Loucy (cell line): ENCODE measurements around the gene RABGGTA.
A peak's percentile ranks its signal among the peaks of the same experiment; 100 is the strongest.
"Not testable (repeated sequence)": the region's sequence is repeated elsewhere in the genome, so short reads cannot be mapped to it uniquely, and the experiment has no call there.

Experiments used
- H2AFZ ChIP-seq: fragments of 200-600 bp; sonication (generic); 2 replicates; pipeline ENCODE4 v1.6.0; 2016; ENCODE audit warnings: antibody characterized with exemption, mild to moderate bottlenecking, low read length, moderate library complexity
- H3F3A ChIP-seq: fragments of 200-600 bp; 2 replicates; pipeline ENCODE4 v1.6.0; 2016; ENCODE audit warnings: antibody characterized with exemption, low read depth, mild to moderate bottlenecking
- H3K27me3 ChIP-seq: fragments of 200-600 bp; sonication (generic); 2 replicates; pipeline ENCODE4 v1.6.1; 2014; ENCODE audit warnings: low read length, mild to moderate bottlenecking; ENCODE audit not compliant: insufficient read depth, poor library complexity, severe bottlenecking
- H3K36me3 ChIP-seq: fragments of 200-600 bp; sonication (generic); 2 replicates; pipeline ENCODE4 v1.6.1; 2016; ENCODE audit warnings: low read length; ENCODE audit not compliant: insufficient read depth
- H3K4me1 ChIP-seq: fragments of 200-600 bp; sonication (generic); 2 replicates; pipeline ENCODE4 v1.5.1; 2014; ENCODE audit warnings: low read length, mild to moderate bottlenecking; ENCODE audit not compliant: insufficient read depth, poor library complexity, severe bottlenecking
- H3K4me2 ChIP-seq: fragments of 200-600 bp; sonication (generic); 2 replicates; pipeline ENCODE4 v1.6.0; 2014; ENCODE audit warnings: antibody characterized with exemption, low read length, low read depth, mild to moderate bottlenecking; ENCODE audit not compliant: poor library complexity, severe bottlenecking
- H3K4me3 ChIP-seq: fragments of 200-600 bp; sonication (generic); 2 replicates; pipeline ENCODE4 v1.5.1; 2014; ENCODE audit warnings: low read length, mild to moderate bottlenecking, mixed read lengths; ENCODE audit not compliant: poor library complexity, severe bottlenecking
- H3K79me2 ChIP-seq: fragments of 200-600 bp; sonication (generic); 2 replicates; pipeline ENCODE4 v1.6.1; 2014; ENCODE audit warnings: low read length; ENCODE audit not compliant: insufficient read depth
- H3K9ac ChIP-seq: fragments of 200-600 bp; sonication (generic); 2 replicates; pipeline ENCODE4 v1.6.0; 2014; ENCODE audit warnings: mild to moderate bottlenecking, low read depth, low read length, moderate library complexity; ENCODE audit not compliant: poor library complexity, severe bottlenecking
- H3K9me2 ChIP-seq: fragments of 200-600 bp; sonication (generic); replicated peaks from 2 replicates; pipeline ENCODE4 v1.6.1; 2016; ENCODE audit warnings: low read depth, low read length, mixed read lengths
- H3K9me3 ChIP-seq: fragments of 200-600 bp; sonication (generic); 2 replicates; pipeline ENCODE4 v1.6.1; 2014; ENCODE audit warnings: mild to moderate bottlenecking, antibody characterized with exemption, low read length, low read depth; ENCODE audit not compliant: insufficient read depth
- H4K20me1 ChIP-seq: fragments of 200-600 bp; sonication (generic); 2 replicates; pipeline ENCODE4 v1.6.0; 2014; ENCODE audit warnings: antibody characterized with exemption, low read length, mild to moderate bottlenecking; ENCODE audit not compliant: insufficient read depth, poor library complexity, severe bottlenecking
- EZH2phosphoT487 ChIP-seq: fragments of 200-600 bp; IDR thresholded peaks from 2 replicates; pipeline ENCODE4 v1.6.1; 2018; ENCODE audit warnings: antibody characterized with exemption, mild to moderate bottlenecking, moderate library complexity, borderline replicate concordance
- TF ChIP-seq, protein P1 (sequence below): fragments of 200-600 bp; sonication (generic); conservative IDR thresholded peaks from 2 replicates; pipeline ENCODE4 v1.5.1; 2014; ENCODE audit warnings: mild to moderate bottlenecking, antibody characterized with exemption, low read length

RABGGTA gene

DNA sequence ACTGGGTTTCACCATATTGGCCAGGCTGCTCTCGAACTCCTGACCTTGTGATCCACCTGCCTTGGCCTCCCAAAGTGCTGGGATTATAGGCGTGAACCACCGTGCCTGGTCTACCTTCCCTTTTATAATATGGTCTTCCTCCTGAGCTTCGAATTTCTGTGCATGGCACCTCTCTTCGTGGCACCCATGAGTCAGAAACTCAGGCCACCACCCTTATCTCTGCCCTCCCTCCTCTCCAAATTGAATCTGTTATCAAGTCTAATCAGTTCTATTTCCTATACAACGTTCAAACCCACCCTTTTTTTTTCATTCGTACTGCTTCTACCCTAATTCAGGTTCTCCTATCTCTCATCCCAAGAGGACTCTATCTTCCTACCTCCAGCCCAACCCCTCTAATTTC is 24.0 kb downstream of the RABGGTA start:
- no peak overlapping the region for H3K4me2 ChIP-seq
- H3K36me3 ChIP-seq = no peaks in the 10 kb centered on the region
- no peaks in the 10 kb centered on the region for H3K27me3 ChIP-seq
- no peak overlapping the region for H3K9ac ChIP-seq
- H3K79me2 ChIP-seq = no peaks in the 10 kb centered on the region
- TF ChIP-seq EZH2phosphoT487 = no peak
- TF ChIP-seq, protein P1, sequence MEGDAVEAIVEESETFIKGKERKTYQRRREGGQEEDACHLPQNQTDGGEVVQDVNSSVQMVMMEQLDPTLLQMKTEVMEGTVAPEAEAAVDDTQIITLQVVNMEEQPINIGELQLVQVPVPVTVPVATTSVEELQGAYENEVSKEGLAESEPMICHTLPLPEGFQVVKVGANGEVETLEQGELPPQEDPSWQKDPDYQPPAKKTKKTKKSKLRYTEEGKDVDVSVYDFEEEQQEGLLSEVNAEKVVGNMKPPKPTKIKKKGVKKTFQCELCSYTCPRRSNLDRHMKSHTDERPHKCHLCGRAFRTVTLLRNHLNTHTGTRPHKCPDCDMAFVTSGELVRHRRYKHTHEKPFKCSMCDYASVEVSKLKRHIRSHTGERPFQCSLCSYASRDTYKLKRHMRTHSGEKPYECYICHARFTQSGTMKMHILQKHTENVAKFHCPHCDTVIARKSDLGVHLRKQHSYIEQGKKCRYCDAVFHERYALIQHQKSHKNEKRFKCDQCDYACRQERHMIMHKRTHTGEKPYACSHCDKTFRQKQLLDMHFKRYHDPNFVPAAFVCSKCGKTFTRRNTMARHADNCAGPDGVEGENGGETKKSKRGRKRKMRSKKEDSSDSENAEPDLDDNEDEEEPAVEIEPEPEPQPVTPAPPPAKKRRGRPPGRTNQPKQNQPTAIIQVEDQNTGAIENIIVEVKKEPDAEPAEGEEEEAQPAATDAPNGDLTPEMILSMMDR = no peak
- no peak overlapping the region for H3K4me3 ChIP-seq
- 0 out of 2 replicates have a peak, but pooled peaks cover 3% of the 10 kb centered on the region for H3F3A ChIP-seq
- peaks cover 11% of the 10 kb centered on the region for H3K4me1 ChIP-seq
- no peaks in the 10 kb centered on the region for H3K9me2 ChIP-seq
- H2AFZ ChIP-seq = no peak overlapping the region
- H4K20me1 ChIP-seq = no peaks in the 10 kb centered on the region
- H3K9me3 ChIP-seq = no peaks in the 10 kb centered on the region

DNA sequence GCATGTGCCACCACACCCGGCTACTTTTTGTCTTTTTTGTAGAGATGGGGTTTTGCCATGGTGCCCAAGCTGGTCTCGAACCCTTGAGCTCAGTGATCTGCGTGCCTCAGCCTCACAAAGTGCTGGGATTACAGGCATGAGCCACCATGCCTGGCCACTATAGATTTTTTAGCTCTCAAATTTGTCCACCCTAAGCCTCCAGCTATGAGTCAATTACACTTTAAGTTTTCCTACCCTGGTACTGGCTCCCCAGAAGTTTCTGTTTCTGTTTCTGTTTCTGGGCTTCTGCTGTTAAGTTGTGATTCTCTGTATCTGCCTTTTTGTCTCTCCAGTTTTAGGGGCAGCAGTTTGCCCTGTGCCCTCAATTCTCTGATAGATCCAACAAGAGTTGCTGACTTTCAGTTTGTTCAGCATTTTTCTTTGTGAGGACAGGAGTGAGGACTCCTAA is 24.6 kb downstream of the RABGGTA start:
- H3K9ac ChIP-seq = no peak overlapping the region
- peaks cover 3% of the 10 kb centered on the region for H3K79me2 ChIP-seq
- no peaks in the 10 kb centered on the region for H3K9me3 ChIP-seq
- H3K9me2 ChIP-seq = no peaks in the 10 kb centered on the region
- TF ChIP-seq, protein P1 = no peak
- no peak for TF ChIP-seq EZH2phosphoT487
- H3K27me3 ChIP-seq = no peaks in the 10 kb centered on the region
- no peak overlapping the region for H2AFZ ChIP-seq
- no peak overlapping the region for H3K4me2 ChIP-seq
- no peak overlapping the region for H3K4me3 ChIP-seq
- peaks cover 14% of the 10 kb centered on the region for H3K4me1 ChIP-seq
- no peaks in the 10 kb centered on the region for H3K36me3 ChIP-seq
- H4K20me1 ChIP-seq = peaks cover 3% of the 10 kb centered on the region
- 0 out of 2 replicates have a peak, but pooled peaks cover 3% of the 10 kb centered on the region for H3F3A ChIP-seq

DNA sequence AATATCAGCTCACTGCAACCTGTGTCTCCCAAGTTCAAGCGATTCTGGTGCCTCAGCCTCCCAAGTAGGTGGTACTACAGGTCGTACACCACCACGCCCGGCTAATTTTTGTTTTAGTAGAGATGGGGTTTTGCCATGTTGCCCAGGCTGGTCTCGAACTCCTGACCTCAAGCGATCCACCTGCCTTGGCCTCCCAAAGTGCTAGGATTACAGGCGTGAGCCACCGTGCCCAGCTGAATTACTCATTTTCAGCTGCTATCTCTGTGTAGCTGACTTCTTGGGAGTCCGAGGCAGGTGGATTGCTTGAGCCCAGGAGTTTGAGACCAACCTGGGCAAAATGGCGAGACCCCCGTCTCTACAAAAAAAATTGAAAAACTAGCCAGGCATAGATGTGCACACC is 26.0 kb downstream of the RABGGTA start:
- H4K20me1 ChIP-seq = peaks cover 14% of the 10 kb centered on the region
- peaks cover 17% of the 10 kb centered on the region for H3K79me2 ChIP-seq
- not testable (repeated sequence) for H2AFZ ChIP-seq, H3K9me3 ChIP-seq, H3K9me2 ChIP-seq, H3K27me3 ChIP-seq, H3K4me3 ChIP-seq, H3K36me3 ChIP-seq, H3K9ac ChIP-seq, H3K4me2 ChIP-seq, H3F3A ChIP-seq
- H3K4me1 ChIP-seq = peaks cover 23% of the 10 kb centered on the region

DNA sequence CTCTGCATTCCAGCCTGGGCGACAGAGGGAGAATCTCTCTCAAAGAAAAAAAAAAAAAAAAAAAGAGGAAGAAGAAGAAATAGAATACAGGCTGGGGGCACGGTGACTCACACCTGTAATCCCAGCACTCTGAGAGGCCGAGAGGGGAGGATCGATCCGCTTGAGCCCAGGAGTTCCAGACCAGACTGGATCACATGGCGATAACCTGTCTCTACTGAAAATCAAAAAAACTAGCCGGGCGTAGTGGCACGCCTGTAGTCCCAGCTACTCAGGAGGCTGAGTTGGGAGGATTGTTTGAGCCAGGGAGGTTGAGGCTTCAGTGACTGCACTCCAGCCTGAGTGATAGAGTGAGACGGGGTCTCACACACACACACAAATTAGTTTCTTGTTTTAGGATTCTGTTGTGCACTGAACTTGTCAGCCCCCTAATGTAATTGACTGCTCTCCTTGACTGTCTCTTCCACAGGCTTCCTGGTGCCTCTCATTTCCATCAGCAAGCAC is 28.0 kb downstream of the RABGGTA start:
- H4K20me1 ChIP-seq = peaks cover 20% of the 10 kb centered on the region
- peak overlapping the region; percentile 89 for H3K4me3 ChIP-seq
- peaks cover 23% of the 10 kb centered on the region; the same call in 1 of the 2 replicates for H3K36me3 ChIP-seq
- peaks cover 36% of the 10 kb centered on the region for H3K4me1 ChIP-seq
- H3K9me2 ChIP-seq = no peaks in the 10 kb centered on the region
- H2AFZ ChIP-seq = peak overlapping the region; percentile 82; the same call in 1 of the 2 replicates
- peaks cover 32% of the 10 kb centered on the region for H3K79me2 ChIP-seq
- peak overlapping the region; percentile 86 for H3K9ac ChIP-seq
- TF ChIP-seq EZH2phosphoT487 = no peak
- TF ChIP-seq, protein P1 = no peak
- H3F3A ChIP-seq = 0 out of 2 replicates have a peak, but pooled peaks cover 3% of the 10 kb centered on the region
- no peaks in the 10 kb centered on the region for H3K27me3 ChIP-seq
- H3K4me2 ChIP-seq = peak overlapping the region; percentile 97
- no peaks in the 10 kb centered on the region for H3K9me3 ChIP-seq
